Activated CD4-positive, alpha-beta T cell treated with anti-CD3 and anti-CD28 coated beads, Interleukin-2, amount 10 ng/mL, durations not matched to agents 7 days and 5 days (primary cell): Measurements from ENCODE around the gene TRNP1. TPM values are rescaled to one million over a fixed set of nuclear protein-coding genes. Genes with fewer than 3 reads are reported as not detected.

Experiments used
- CTCF ChIA-PET: fragments of 350-600 bp; sonication (Branson Sonifier 250); formaldehyde crosslinking; loops from one replicate; lab custom pipeline; 2021; ENCODE audit warnings: antibody characterized with exemption; lab: Charles Lee
- POLR2A ChIA-PET: fragments of 350-600 bp; sonication (Branson Sonifier 250); formaldehyde crosslinking; loops from one replicate; lab custom pipeline; 2021; ENCODE audit warnings: antibody characterized with exemption; lab: Charles Lee
- DNase-seq: peaks from one replicate; pipeline ENCODE4 v3.0.0-alpha.2; 2020
- H3K27ac Mint-ChIP-seq: one replicate; pipeline ENCODE4 v1.8.0; 2021; ENCODE audit warnings: mild to moderate bottlenecking, moderate library complexity, mixed read lengths
- H3K27me3 Mint-ChIP-seq: one replicate; pipeline ENCODE4 v1.8.0; 2021; ENCODE audit warnings: mixed read lengths
- H3K36me3 Mint-ChIP-seq: one replicate; pipeline ENCODE4 v1.8.0; 2021; ENCODE audit warnings: low read depth, mixed read lengths
- H3K4me1 Mint-ChIP-seq: one replicate; pipeline ENCODE4 v1.8.0; 2021; ENCODE audit warnings: mixed read lengths
- H3K4me3 Mint-ChIP-seq: one replicate; pipeline ENCODE4 v1.8.0; 2021; ENCODE audit warnings: mild to moderate bottlenecking, moderate library complexity, mixed read lengths
- H3K9me3 Mint-ChIP-seq: one replicate; pipeline ENCODE4 v1.8.0; 2021; ENCODE audit warnings: mixed read lengths
- total RNA-seq, 2 experiments: library from RNA; stranded (reverse); gene quantifications; one replicate each; pipeline ENCODE4 v1.2.3, GENCODE V29; 2021

Gene TRNP1
- total RNA-seq, 2 experiments from 2014 or later = not detected

DNA sequence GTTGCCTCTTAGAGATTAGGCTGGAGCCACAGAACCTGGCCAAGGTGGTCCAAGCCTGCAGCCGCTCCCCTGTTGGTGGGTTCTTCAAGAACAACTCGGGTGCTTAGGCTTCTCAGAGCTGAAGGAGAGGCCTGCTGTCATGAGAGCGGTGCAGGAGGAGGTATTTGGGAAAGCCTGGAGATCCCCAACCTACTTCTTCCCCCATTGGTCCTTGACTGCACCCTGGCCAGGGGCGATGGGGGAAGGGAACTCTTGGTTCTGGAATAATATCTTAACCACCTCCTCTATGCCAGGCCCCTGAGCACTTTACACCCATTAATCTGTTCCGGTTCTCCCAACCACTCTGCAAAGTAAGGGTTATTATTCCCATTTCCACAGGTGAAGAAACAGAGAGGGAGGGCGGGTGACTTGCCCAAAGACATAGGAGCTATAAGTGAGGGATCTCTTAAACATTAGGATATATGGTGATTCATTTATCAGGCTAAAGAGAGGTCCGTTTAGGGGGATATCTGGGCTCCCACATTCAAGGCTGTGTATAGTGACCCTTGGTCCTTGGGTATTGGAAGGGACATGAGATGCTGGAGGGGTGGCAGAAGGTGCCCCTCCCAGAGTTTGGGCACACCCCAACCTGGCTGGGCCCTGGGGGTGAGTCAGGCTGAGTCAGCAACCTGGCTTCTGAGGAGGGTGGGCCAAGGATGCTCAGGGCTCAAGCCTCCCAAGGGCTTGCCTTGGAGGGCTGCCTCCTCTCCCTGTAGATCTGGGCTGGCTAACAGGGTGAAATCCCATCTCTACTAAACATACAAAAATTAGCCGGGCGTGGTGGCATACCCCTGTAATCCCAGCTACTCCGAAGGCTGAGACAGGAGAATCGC, 5.2 kb downstream of the TRNP1 start:
- CTCF ChIA-PET = interaction anchor here (0.6 to 4.0 kb wide), 7 partner anchors 11 to 133 kb away, joined by 3 to 30 read pairs (median 3); partner anchors contain the start of gene NUDC
- no peaks in the 10 kb centered on the region for H3K9me3 Mint-ChIP-seq

DNA sequence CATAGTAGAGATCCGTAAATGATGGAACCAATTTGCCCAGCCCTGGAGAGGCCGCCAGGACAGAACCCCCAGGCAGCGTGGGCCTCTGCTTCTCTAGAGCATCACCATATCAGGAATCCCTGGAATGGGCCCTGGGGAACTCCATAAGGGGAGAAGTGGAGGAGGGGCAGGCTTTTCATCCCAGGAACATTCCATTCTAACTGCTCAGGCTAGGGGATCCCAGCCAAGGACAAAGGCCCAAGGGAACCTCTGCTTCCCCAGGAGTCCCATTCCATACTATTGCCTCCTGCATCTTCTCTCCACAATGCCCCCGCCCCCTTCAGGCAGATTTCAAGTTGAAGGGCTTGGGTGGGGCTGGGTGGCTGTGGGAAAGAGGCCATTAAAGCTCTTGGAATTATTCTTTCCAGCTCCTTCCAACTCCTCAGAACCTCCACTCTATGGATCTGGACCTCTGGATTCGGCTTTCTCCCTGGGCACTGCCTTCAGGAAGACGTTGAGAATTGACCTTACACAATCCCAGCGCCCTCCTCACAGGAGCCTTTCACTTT, 6.0 kb downstream of the TRNP1 start:
- CTCF ChIA-PET = interaction anchor here (4.0 kb wide), 1 partner anchor 10 kb away, joined by 30 read pairs; no protein-coding TSS in a partner anchor
- peaks cover 9% of the 10 kb centered on the region for H3K4me1 Mint-ChIP-seq
- H3K36me3 Mint-ChIP-seq = no peaks in the 10 kb centered on the region
- no peak for DNase-seq
- no peak overlapping the region for H3K27ac Mint-ChIP-seq
- H3K4me3 Mint-ChIP-seq = no peak overlapping the region
- POLR2A ChIA-PET = no interaction called here
- H3K9me3 Mint-ChIP-seq = no peaks in the 10 kb centered on the region
- H3K27me3 Mint-ChIP-seq = peaks cover 35% of the 10 kb centered on the region

More for the DNA sequence above, 5.2 kb downstream of the TRNP1 start:
- H3K27me3 Mint-ChIP-seq = peaks cover 33% of the 10 kb centered on the region
- H3K27ac Mint-ChIP-seq = no peak overlapping the region
- DNase-seq = no peak
- H3K4me1 Mint-ChIP-seq = peaks cover 10% of the 10 kb centered on the region
- POLR2A ChIA-PET = interaction anchor here (0.5 kb wide), 1 partner anchor 33 kb away, joined by 5 read pairs; no protein-coding TSS in a partner anchor
- H3K4me3 Mint-ChIP-seq = no peak overlapping the region
- H3K36me3 Mint-ChIP-seq = no peaks in the 10 kb centered on the region

DNA sequence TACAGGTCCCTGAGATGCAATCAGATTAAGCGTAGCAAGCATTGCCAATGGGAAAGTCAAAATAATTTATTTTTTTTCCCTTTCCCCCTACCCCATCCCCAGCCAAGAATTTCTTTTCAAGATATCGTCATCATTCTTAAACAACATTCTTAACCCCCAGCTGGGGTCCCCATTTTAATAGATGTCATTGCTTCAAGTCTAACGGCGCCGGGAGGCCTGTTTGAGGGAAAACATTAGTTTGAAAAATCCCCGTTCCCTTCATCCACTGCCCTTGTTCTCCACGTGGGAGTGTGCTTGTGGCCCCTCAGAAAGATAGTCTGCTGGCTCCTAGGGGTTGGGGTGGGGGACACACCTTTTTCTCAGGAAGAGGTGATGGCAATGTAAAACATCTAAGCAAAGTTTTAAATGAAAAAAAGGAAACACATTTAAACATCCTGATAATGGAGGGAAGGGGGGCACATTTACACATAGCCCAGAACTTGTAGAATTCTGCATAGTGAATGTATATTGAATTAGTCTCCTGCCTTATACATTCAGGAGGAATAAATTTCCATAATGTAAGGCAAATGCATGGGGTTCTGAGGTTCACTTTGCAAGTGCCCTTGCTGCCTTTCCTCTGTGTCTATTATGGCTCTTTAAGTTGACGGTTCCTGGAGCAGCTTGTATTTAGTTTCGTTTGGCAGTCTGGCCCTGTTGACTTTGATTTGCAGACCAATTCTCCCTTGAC, 6.8 kb downstream of the TRNP1 start:
- POLR2A ChIA-PET = no interaction called here
- CTCF ChIA-PET = interaction anchor here (1.4 to 4.0 kb wide), 2 partner anchors 9 to 13 kb away, joined by 3 to 30 read pairs; no protein-coding TSS in a partner anchor
- Mint-ChIP-seq H3K9me3 (no peaks in the 10 kb centered on the region), H3K4me1 (peaks cover 8% of the 10 kb centered on the region), H3K4me3 (no peak overlapping the region), H3K36me3 (no peaks in the 10 kb centered on the region), H3K27me3 (peaks cover 27% of the 10 kb centered on the region), H3K27ac (no peak overlapping the region)
- DNase-seq = no peak

DNA sequence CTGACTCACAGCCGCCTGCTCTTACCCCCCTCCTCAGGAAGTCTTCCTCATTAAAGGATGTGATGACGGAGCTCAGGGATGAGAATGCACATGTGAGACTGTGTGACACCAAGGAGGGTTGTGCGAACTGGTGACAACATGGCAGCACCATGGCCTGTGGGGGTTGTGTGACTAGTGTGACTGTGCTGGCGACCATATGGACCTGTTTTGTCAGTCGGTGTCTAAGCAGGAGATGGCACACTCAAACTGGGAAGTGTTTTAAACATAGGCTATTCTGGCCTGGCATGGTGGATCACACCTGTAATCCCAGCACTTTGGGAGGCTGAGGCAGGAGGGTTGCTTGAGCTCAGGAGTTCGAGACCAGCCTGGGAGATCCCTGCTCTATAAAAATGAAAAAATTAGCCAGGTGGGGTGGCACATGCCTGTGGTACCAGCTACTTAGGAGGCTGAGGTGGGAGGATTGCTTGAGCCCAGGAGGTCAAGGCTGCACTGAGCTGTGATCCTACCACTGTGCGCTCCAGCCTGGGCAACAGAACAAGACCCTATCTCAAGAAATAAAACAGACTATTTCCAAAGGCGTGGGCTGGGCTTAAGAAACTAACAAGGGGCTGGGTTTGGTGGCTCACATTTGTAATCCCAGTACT, 7.4 kb downstream of the TRNP1 start:
- no peak overlapping the region for H3K4me3 Mint-ChIP-seq

DNA sequence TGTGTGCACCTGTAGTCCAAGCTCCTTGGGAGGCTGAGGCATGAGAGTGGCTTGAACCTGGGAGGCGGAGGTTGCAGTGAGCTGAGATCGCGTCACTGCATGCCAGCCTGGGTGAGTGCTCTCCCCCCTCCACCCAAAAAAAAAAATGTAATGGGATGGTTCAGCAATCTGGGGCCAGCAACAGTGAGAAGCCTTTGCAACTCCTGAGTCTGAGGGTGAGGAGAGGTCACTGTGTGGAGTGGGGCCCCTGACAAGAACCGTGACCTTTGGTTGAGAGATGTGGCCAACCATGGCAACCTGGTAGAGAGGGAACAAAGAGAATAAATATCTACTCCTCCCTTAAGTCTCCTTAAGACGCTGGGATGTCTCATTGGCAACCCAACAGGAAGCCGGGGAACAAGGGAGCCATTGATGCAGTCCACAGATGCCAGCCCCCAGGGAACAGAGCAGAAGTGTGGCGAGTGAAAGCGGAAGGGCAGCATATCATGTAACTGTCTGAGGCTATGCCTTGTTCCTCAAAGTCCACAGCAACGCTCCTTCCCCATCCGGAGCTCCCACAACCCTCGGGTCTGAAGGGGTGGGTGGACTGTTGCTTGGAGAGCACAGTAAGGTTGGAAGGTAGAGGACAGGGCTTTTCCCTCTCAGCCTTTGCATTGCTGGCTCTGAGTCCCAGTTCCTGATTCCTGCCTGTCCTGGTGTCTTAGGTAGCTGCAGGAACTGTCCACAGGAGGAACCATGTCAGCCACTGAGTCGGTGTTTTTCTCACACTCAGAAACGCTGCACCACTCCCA, 8.3 kb downstream of the TRNP1 start:
- H3K27me3 Mint-ChIP-seq = peaks cover 12% of the 10 kb centered on the region
- no peaks in the 10 kb centered on the region for H3K36me3 Mint-ChIP-seq
- POLR2A ChIA-PET = no interaction called here
- no peak overlapping the region for H3K4me3 Mint-ChIP-seq
- CTCF ChIA-PET = interaction anchor here (1.4 kb wide), 1 partner anchor 15 kb away, joined by 3 read pairs; no protein-coding TSS in a partner anchor
- no peak for DNase-seq
- no peak overlapping the region for H3K27ac Mint-ChIP-seq
- H3K4me1 Mint-ChIP-seq = peaks cover 8% of the 10 kb centered on the region
- H3K9me3 Mint-ChIP-seq = no peaks in the 10 kb centered on the region

More for the DNA sequence above, 7.4 kb downstream of the TRNP1 start:
- POLR2A ChIA-PET = no interaction called here
- H3K9me3 Mint-ChIP-seq = no peaks in the 10 kb centered on the region
- H3K36me3 Mint-ChIP-seq = no peaks in the 10 kb centered on the region
- H3K27me3 Mint-ChIP-seq = peaks cover 20% of the 10 kb centered on the region
- H3K27ac Mint-ChIP-seq = no peak overlapping the region
- H3K4me1 Mint-ChIP-seq = peaks cover 8% of the 10 kb centered on the region
- no peak for DNase-seq
- CTCF ChIA-PET = interaction anchor here (1.4 kb wide), 1 partner anchor 14 kb away, joined by 3 read pairs; no protein-coding TSS in a partner anchor

DNA sequence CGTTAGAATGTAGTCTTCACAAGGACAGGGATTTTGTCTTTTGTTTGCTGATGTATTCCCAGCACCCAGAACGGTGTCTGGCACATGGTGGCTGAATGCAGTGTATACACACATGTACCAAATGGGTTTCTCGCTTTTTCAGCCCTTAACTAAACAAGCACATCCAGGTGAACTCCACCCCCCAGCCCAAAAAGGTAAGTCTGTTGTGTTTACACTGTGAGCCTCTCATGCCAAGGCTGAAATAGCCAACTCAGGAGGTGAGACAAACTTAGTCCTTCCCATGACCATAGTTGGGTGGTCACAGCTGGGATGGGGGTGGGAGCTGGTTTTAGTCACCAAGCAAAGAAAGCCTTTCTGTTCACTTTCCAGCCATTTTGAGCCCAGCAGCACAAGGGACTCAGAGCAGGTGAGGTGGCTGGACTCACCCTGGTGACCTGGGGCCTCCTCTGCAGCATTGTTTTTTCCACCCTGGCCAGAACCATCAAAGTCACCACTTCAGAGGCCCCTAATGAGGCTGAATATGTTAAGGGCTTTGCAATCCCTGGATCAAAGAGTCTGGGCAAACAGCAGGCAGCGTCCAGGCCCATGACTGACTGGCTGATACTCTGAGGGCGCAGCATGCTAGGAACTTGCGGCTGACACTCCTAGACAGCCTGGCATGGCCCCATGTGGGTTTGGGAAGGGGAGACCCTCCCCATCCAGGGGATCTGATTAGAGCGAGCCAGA, 10.4 kb downstream of the TRNP1 start:
- Mint-ChIP-seq H3K4me3 (no peak overlapping the region), H3K4me1 (peaks cover 3% of the 10 kb centered on the region), H3K9me3 (no peaks in the 10 kb centered on the region), H3K36me3 (no peaks in the 10 kb centered on the region), H3K27me3 (peaks cover 10% of the 10 kb centered on the region), H3K27ac (no peak overlapping the region)
- CTCF ChIA-PET = no interaction called here
- DNase-seq = no peak
- POLR2A ChIA-PET = no interaction called here

DNA sequence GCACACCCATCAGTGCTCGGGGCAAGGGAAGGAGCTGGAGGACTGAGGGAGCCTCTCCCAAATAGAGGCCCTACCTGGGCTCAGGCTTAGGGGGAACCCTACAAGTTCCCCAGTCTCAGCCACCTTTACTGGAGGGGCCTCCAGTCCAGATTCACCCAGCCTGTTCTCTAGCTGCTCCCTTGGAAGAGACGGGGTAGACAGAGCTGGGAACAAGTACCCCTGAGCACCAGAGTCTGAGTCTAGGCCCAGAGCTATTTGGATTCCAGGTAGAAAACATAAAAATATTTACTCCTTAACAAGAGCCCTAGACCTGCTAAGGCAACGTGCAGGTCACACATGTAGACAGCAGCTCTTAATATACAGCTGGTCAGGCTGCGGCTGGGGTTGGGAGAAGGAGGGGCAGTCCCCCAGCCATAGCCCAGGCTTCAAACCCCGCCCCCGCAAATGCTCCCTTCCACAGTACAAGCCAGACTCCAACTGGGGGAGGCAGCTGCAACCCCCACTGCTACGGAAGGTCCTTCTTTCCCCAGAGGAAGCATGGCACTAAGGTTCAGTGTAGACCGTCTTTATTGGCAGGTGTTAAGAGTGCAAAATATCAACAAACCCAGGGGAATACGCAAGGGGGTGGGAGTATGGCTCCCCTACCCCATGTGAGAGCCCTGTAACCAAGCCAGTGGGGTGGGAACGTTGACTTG, 11.1 kb downstream of the TRNP1 start:
- no peaks in the 10 kb centered on the region for H3K9me3 Mint-ChIP-seq
- ChIA-PET POLR2A (no interaction called here), CTCF (interaction anchor here (0.8 kb wide), 1 partner anchor 13 kb away, joined by 3 read pairs; no protein-coding TSS in a partner anchor)
- DNase-seq = no peak
- no peak overlapping the region for H3K4me3 Mint-ChIP-seq
- no peak overlapping the region for H3K27ac Mint-ChIP-seq
- H3K36me3 Mint-ChIP-seq = no peaks in the 10 kb centered on the region
- peaks cover 10% of the 10 kb centered on the region for H3K27me3 Mint-ChIP-seq
- H3K4me1 Mint-ChIP-seq = peaks cover 3% of the 10 kb centered on the region

DNA sequence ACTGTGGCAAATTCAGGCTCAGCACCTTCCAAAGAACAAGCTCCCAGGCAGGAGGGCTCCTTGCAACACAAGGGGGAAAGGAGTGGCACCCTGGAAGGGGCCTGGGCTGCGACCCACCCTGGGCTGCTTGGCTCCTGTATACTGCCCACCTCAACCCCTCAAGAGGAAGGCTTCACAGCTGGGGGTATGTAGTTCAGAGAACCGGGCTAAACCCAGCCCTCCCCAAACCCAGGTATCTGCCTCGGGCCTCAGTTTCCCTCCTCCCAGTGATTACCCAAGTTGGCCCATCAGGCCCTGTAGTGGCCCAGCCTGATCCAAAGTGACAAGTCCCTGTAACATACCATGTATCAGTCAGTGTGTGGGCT, 11.7 kb downstream of the TRNP1 start:
- H3K4me3 Mint-ChIP-seq = no peak overlapping the region
- no peaks in the 10 kb centered on the region for H3K9me3 Mint-ChIP-seq
- peaks cover 3% of the 10 kb centered on the region for H3K4me1 Mint-ChIP-seq
- POLR2A ChIA-PET = no interaction called here
- no peak for DNase-seq
- H3K36me3 Mint-ChIP-seq = no peaks in the 10 kb centered on the region
- CTCF ChIA-PET = interaction anchor here (0.8 kb wide), 1 partner anchor 13 kb away, joined by 3 read pairs; no protein-coding TSS in a partner anchor
- no peak overlapping the region for H3K27ac Mint-ChIP-seq
- peaks cover 14% of the 10 kb centered on the region for H3K27me3 Mint-ChIP-seq

DNA sequence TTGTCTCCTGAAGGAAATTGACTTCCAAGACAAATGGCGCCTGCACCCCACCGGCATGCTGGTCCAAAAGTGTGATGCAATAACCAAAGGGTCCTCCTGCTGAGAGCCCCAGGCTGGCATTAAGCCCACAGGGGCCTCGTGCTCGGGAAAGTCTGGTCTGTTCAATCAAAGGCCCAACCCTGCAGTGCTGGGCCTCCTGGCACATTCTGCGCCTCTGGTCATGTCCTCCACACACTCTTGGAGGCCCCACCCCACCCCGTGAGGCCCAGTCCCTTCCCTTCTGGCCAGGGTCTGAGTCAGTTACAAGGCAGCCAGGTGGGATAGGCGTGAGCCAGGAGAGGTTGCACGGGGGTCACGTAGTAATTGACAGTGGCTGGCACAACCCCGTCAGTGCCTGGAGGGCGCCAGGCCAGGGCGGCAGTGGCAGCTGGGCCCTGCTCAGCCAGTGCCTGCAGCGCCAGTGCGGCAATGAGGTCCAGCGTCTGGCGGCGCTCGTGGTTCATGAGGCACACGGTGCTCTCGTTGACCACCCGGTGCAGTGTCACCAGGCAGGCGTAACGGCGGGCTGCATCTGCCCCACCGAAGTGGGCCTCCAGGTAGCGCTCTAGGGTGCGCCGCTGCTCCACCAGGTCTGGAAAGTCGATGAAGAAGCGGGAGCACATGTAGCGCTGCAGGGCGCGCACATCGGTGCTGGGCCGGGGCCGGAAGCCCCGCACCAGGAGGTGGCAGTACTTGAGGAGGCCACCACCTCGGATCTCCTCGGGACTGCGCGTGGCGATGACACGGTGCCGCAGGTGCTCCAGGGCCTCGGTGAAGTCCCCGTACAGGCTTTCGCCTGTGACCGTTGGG, 12.4 kb downstream of the TRNP1 start:
- no peak overlapping the region for H3K27ac Mint-ChIP-seq
- H3K4me3 Mint-ChIP-seq = no peak overlapping the region
- no peaks in the 10 kb centered on the region for H3K36me3 Mint-ChIP-seq
- ChIA-PET POLR2A (no interaction called here), CTCF (no interaction called here)
- H3K9me3 Mint-ChIP-seq = no peaks in the 10 kb centered on the region
- H3K4me1 Mint-ChIP-seq = peaks cover 3% of the 10 kb centered on the region
- peaks cover 20% of the 10 kb centered on the region for H3K27me3 Mint-ChIP-seq
- DNase-seq = no peak

DNA sequence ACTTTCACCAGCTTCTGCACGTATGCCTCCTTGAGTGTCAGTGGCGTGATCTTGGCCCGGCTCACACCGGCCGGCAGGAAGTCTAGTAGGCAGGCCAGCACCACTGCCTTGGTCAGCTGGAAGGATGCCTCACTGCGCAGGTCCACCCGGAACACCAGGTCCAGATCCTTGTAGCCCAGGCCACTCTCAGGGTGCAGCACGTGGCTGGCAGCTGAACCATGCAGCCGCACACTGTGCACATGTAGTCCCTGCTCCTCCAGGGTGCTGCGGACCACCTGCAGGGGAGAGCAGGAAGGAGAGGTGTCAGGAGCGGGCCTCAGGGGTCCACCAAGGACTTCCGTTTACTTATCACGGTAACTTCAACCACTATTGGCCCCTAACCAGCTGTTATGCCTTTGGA, 13.2 kb downstream of the TRNP1 start:
- POLR2A ChIA-PET = interaction anchor here (0.6 kb wide), 1 partner anchor 13 kb away, joined by 4 read pairs; the partner anchor contains the start of gene TRNP1
- Mint-ChIP-seq H3K4me3 (no peak overlapping the region), H3K36me3 (no peaks in the 10 kb centered on the region), H3K27me3 (peaks cover 27% of the 10 kb centered on the region), H3K4me1 (peaks cover 5% of the 10 kb centered on the region), H3K9me3 (no peaks in the 10 kb centered on the region), H3K27ac (no peak overlapping the region)
- DNase-seq = no peak
- CTCF ChIA-PET = interaction anchor here (0.6 to 5.9 kb wide), 3 partner anchors 9 to 434 kb away, joined by 4 to 30 read pairs (median 4); no protein-coding TSS in a partner anchor
